ENCODE measurements around the gene DMRT3. TPM values are rescaled to one million over a fixed set of nuclear protein-coding genes. Genes with fewer than 3 reads are reported as not detected.

The DMRT3 gene
- total RNA-seq, 4 donors from 2014 or later, result 0.55 TPM; not detected in 3

DNA sequence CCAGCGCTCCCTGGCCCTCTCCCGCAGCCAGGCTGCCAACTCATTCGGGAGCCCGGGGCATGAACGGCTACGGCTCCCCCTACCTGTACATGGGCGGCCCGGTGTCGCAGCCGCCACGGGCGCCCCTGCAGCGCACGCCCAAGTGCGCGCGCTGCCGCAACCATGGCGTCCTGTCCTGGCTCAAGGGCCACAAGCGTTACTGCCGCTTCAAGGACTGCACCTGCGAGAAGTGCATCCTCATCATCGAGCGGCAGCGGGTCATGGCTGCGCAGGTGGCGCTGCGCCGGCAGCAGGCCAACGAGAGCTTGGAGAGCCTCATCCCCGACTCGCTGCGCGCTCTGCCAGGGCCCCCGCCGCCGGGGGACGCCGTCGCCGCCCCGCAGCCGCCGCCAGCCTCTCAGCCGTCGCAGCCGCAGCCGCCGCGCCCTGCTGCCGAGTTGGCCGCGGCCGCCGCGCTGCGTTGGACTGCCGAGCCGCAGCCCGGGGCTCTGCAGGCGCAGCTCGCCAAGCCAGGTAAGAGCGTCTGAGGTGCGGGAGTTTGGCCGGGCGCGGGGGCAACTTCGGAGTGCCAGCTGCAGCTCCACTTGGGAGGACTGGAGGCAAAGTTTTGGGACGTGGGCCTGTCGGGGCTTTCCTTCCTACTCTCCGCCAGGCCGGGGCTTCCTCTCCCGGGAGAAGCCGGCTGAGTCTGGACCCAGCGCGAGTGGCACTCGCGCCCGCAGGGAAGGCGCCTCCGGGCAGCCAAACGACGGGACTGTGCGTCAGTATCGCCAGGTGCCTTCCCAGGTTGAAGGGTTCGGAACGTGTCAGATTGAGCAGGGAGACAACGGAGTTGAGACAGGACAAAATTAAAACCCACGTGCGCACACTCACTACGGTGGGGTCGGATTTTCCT is 735 bp downstream of the DMRT3 start:
- no peak overlapping the region for H3K4me3 ChIP-seq (ENCODE audit: low read depth, poor library complexity, severe bottlenecking)
- DNase-seq (ENCODE audit: low spot score in 2 of 2), result peak in 1 of 2 donors; percentile 76
- 20 to 23% methylated on average over 22 to 32 of the region's 92 CpGs for WGBS, 2 donors
- intact Hi-C loops (cut with DNase I; ENCODE audit: low total_unique reads), result no loop called here
- TF ChIP-seq, protein P1, sequence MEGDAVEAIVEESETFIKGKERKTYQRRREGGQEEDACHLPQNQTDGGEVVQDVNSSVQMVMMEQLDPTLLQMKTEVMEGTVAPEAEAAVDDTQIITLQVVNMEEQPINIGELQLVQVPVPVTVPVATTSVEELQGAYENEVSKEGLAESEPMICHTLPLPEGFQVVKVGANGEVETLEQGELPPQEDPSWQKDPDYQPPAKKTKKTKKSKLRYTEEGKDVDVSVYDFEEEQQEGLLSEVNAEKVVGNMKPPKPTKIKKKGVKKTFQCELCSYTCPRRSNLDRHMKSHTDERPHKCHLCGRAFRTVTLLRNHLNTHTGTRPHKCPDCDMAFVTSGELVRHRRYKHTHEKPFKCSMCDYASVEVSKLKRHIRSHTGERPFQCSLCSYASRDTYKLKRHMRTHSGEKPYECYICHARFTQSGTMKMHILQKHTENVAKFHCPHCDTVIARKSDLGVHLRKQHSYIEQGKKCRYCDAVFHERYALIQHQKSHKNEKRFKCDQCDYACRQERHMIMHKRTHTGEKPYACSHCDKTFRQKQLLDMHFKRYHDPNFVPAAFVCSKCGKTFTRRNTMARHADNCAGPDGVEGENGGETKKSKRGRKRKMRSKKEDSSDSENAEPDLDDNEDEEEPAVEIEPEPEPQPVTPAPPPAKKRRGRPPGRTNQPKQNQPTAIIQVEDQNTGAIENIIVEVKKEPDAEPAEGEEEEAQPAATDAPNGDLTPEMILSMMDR (IDR thresholded peaks at IDR 0.05), result no peak
- TF ChIP-seq POLR2A (IDR thresholded peaks at IDR 0.05), result no peak

DNA sequence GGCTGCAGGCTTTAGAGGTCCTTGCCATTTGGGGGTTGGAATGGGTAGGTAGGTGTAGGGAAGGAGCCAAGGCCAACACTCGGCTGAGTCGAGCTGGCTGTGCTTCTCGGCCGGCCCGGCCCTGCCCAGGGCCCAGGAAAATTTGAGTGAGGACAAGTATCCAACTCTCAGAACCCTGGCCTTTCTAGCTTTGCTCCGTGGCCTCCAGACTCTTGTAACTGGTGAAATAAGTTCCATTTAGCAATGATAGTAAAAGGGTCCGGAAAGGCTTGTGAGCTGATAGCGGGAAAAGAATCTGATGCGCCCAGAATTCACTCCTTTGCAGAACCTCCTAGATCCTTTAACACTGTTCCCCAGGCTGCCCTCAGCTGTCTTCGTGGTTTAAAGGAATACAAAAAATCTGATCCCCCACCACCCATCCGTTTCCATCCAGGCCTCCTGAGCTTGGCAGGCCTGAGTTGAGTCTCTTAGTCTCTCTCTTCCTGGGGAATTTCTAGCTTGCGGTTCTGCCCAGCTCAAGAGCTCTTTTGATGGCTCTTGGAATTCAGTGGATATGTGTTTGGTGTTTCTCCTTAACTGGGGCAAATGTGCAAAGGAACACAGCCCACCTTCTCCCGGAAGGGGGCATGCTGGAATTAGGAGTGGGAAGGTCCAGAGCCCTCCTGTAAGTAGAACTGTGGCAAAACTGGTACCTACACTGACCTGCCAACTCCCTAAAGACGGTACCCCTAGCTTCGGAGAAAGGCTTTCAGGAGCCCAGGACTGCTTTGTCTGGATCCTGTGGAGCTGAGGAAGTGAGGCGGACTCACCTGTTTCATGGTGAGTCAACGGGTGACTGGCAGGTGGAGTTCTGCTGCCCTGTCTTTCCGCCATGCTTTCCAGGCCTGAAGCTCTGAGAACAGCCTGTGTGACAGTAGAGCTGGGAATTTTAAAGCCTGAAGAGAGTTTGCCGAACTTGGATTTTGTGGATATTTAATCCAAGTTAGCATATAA is 1.7 kb downstream of the DMRT3 start:
- TF ChIP-seq POLR2A (IDR thresholded peaks at IDR 0.05), result no peak
- TF ChIP-seq, protein P1 (IDR thresholded peaks at IDR 0.05), result no peak
- H3K4me3 ChIP-seq (ENCODE audit: low read depth, poor library complexity, severe bottlenecking), result no peak overlapping the region
- WGBS, 2 donors, result 65 to 68% methylated on average over 19 of the region's 19 CpGs
- intact Hi-C loops (cut with DNase I; ENCODE audit: low total_unique reads), result no loop called here
- DNase-seq (ENCODE audit: low spot score in 2 of 2), result peak in 1 of 2 donors; percentile 81

DNA sequence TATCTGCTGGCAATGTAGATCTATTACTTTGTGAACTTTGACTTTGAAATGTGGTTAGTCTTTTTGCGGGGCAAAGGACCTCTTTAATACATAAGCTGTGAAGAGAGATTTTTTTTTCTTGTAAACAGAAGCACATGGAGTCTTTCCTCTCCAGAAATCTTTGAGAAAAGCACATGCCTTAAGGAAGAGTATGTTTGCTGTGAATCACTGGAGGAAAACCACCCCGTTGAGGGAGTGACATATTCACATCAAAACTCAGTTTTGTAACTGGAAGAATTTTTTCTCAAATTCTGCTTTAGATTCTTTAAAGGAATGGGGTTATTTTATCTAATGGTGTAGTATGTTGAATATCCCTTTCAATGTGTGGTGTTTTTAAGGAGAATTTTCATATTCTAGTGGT is 3.5 kb downstream of the DMRT3 start:
- DNase-seq (ENCODE audit: low spot score in 2 of 2), result no peak
- WGBS, 2 donors, result 22 to 42% methylated on average over 2 of the region's 2 CpGs
- no peak overlapping the region for H3K4me3 ChIP-seq (ENCODE audit: low read depth, poor library complexity, severe bottlenecking)
- intact Hi-C loops (cut with DNase I; ENCODE audit: low total_unique reads), result no loop called here
- TF ChIP-seq, protein P1 (IDR thresholded peaks at IDR 0.05), result no peak
- TF ChIP-seq POLR2A (IDR thresholded peaks at IDR 0.05), result no peak

DNA sequence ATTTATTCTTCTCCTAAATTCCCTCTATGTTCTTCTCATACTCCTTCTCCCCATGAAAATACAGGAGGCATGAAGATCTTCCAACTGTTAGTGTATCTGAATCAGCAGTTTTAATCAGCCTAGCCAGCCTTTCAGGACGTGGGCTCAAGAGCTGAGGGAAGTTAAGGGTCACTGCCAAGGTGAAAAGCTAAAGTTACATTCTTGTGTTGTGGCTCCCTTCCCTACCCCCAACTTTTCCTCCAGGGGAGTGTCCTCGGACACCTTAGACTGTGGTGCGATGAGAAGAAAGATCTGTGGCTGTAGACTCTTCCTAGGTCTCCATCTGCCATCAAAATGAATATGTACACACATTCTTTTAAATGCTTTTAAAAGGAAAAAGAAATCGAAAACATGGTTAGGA is 4.2 kb downstream of the DMRT3 start:
- no peak overlapping the region for H3K4me3 ChIP-seq (ENCODE audit: low read depth, poor library complexity, severe bottlenecking)
- no peak for DNase-seq (ENCODE audit: low spot score in 2 of 2)
- WGBS, 2 donors, result 30 to 34% methylated on average over 4 of the region's 4 CpGs
- TF ChIP-seq, protein P1 (IDR thresholded peaks at IDR 0.05), result no peak
- intact Hi-C loops (cut with DNase I; ENCODE audit: low total_unique reads), result no loop called here

DNA sequence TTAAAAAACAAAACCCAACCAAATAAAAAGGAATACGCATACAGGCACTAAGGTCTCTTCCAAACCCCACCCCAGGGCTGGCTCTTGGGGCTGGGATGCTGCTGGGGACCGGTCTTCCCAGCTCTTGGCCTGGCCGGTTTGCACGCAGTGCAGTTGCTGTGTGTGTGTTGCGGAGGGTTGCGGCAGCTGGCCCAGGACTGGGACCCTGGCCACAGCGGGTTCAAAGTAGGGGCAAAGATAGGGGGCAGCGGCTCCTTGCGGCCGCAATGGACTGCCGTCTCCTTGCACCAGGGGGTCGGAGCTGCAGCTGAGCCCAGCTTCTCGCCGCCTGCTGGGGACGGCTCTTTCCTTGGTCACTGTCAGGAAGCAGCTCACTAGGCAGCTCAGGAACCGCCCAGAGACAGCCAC is 5.0 kb downstream of the DMRT3 start:
- WGBS, 2 donors, result 40 to 41% methylated on average over 14 to 16 of the region's 16 CpGs

More for the DNA sequence above, 5.0 kb downstream of the DMRT3 start:
- DNase-seq (ENCODE audit: low spot score in 2 of 2), result no peak
- TF ChIP-seq POLR2A (IDR thresholded peaks at IDR 0.05), result no peak
- TF ChIP-seq, protein P1 (IDR thresholded peaks at IDR 0.05), result no peak
- H3K4me3 ChIP-seq (ENCODE audit: low read depth, poor library complexity, severe bottlenecking), result no peak overlapping the region
- intact Hi-C loops (cut with DNase I; ENCODE audit: low total_unique reads), result no loop called here
